Mesendoderm (in vitro differentiated cells): Measurements from ENCODE around the gene EMID1. TPM values are rescaled to one million over a fixed set of nuclear protein-coding genes. Genes with fewer than 3 reads are reported as not detected.

Experiments
- small RNA-seq: library from polyadenylated mRNA; stranded (forward); fragments of <200 nt; extraction: miRNeasy Mini kit (QIAGEN cat#:217004); gene quantifications from one replicate; pipeline ENCODE3, GENCODE V24; 2013; ENCODE audit not compliant: insufficient read depth

Gene EMID1

Small RNAs within 50 kb of the gene (small RNA-seq; reads per million reads assigned to genes)
- not detected for gene RNU6-1219P
